OCI-LY1 (cell line): ENCODE results near the gene CDC25B.
"Not testable (repeated sequence)": the region's sequence is repeated elsewhere in the genome, so short reads cannot be mapped to it uniquely, and the experiment has no call there.

Source experiments
- EZH2 ChIP-seq: fragments of 200-600 bp; sonication (generic), shearing (Covaris generic); IDR thresholded peaks from 2 replicates; pipeline ENCODE4 v1.8.0; 2017; ENCODE audit warnings: borderline replicate concordance, mixed run types, mild to moderate bottlenecking, antibody characterized with exemption, low read length, moderate library complexity, mixed read lengths
- TF ChIP-seq, protein P1 (sequence below): fragments of 200-600 bp; sonication (generic), shearing (Covaris generic); IDR thresholded peaks from 2 replicates; pipeline ENCODE4 v1.5.1; 2017; ENCODE audit warnings: mild to moderate bottlenecking, antibody characterized with exemption, low read length, moderate library complexity, mixed read lengths

DNA sequence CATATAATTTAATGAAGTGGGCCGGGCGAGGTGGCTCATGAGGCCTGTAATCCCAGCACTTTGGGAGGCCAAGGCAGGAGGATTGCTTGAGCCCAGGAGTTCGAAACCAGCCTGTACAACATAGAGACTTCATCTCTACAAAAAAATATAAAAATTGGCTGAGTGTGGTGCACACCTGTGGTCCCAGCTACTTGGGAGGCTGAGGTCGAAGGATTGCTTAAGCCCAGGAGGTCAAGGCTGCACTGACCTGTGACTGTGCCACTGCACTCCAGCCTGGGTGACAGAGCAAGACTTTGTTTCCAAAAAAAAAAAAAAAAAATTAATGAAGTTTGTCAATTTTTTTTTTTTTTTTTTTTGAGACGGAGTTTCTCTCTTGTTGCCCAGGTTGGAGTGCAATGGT lies 33.8 kb downstream of the CDC25B start:
- not testable (repeated sequence) for TF ChIP-seq EZH2
- TF ChIP-seq, protein P1, sequence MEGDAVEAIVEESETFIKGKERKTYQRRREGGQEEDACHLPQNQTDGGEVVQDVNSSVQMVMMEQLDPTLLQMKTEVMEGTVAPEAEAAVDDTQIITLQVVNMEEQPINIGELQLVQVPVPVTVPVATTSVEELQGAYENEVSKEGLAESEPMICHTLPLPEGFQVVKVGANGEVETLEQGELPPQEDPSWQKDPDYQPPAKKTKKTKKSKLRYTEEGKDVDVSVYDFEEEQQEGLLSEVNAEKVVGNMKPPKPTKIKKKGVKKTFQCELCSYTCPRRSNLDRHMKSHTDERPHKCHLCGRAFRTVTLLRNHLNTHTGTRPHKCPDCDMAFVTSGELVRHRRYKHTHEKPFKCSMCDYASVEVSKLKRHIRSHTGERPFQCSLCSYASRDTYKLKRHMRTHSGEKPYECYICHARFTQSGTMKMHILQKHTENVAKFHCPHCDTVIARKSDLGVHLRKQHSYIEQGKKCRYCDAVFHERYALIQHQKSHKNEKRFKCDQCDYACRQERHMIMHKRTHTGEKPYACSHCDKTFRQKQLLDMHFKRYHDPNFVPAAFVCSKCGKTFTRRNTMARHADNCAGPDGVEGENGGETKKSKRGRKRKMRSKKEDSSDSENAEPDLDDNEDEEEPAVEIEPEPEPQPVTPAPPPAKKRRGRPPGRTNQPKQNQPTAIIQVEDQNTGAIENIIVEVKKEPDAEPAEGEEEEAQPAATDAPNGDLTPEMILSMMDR, result not testable (repeated sequence)
